Liver (tissue), 9 donors: ENCODE data around the gene TMEM163. TPM values are rescaled to one million over a fixed set of nuclear protein-coding genes. Genes with fewer than 3 reads are reported as not detected.

Experiments used
- DNase-seq: peaks from one replicate; pipeline ENCODE4 v3.0.0-alpha.2; 2017; ENCODE audit warnings: low spot score
- H3K27ac ChIP-seq, 2 donors: one replicate each; pipeline ENCODE4 v1.7.0; 2013; ENCODE audit warnings: inconsistent platforms in 2 of 2, low read length in 2 of 2, control low read depth in 1 of 2, low read depth in 1 of 2, mild to moderate bottlenecking in 1 of 2
- H3K27me3 ChIP-seq, 4 donors: one replicate each; pipeline versions ENCODE4 v1.6.1 to v1.7.0; 2013; ENCODE audit warnings: low read length in 3 of 4, inconsistent platforms in 1 of 4, mild to moderate bottlenecking in 1 of 4, moderate library complexity in 1 of 4; ENCODE audit not compliant: control insufficient read depth in 4 of 4, insufficient read depth in 4 of 4
- H3K36me3 ChIP-seq, 4 donors: one replicate each; pipeline versions ENCODE4 v1.6.1 to v1.7.0; 2013; ENCODE audit warnings: low read length in 3 of 4, mild to moderate bottlenecking in 3 of 4, low read depth in 1 of 4, moderate library complexity in 1 of 4; ENCODE audit not compliant: control insufficient read depth in 4 of 4, insufficient read depth in 3 of 4
- H3K4me1 ChIP-seq, 4 donors: one replicate each; pipeline versions ENCODE4 v1.6.1 to v1.7.0; 2013; ENCODE audit warnings: low read length in 3 of 4, mild to moderate bottlenecking in 3 of 4, moderate library complexity in 1 of 4; ENCODE audit not compliant: control insufficient read depth in 4 of 4, insufficient read depth in 4 of 4
- H3K4me3 ChIP-seq, 3 donors: one replicate each; pipeline versions ENCODE4 v1.6.1 to v1.7.0; 2013; ENCODE audit warnings: low read length in 3 of 3, control low read depth in 1 of 3, low read depth in 1 of 3, mild to moderate bottlenecking in 1 of 3
- H3K9ac ChIP-seq, 2 donors: one replicate each; pipeline ENCODE4 v1.7.0; 2013; ENCODE audit warnings: low read length in 2 of 2, mild to moderate bottlenecking in 2 of 2, moderate library complexity in 2 of 2, control low read depth in 1 of 2, low read depth in 1 of 2
- H3K9me3 ChIP-seq, 4 donors: one replicate each; pipeline versions ENCODE4 v1.6.1 to v1.7.0; 2013; ENCODE audit warnings: low read length in 3 of 4; ENCODE audit not compliant: control insufficient read depth in 4 of 4
- EGR1 ChIP-seq, 2 donors: IDR thresholded peaks; 2 replicates each; pipeline ENCODE4 v1.6.1; 2016 to 2018; ENCODE audit warnings: antibody characterized with exemption in 2 of 2, low read depth in 2 of 2
- HNF4A ChIP-seq, 2 donors: conservative IDR thresholded peaks; 2 replicates each; pipeline ENCODE4 v1.6.1; 2016; ENCODE audit warnings: antibody characterized with exemption in 2 of 2, mild to moderate bottlenecking in 2 of 2
- HNF4G ChIP-seq: IDR thresholded peaks from 2 replicates; pipeline ENCODE4 v1.6.1; 2016; ENCODE audit warnings: antibody characterized with exemption
- RAD21 ChIP-seq, 2 donors: IDR thresholded peaks; 2 replicates each; pipeline ENCODE4 v1.6.1; 2016; ENCODE audit warnings: antibody characterized with exemption in 2 of 2, mild to moderate bottlenecking in 2 of 2
- SP1 ChIP-seq: IDR thresholded peaks from 2 replicates; pipeline ENCODE4 v1.6.1; 2018; ENCODE audit warnings: antibody characterized with exemption, mild to moderate bottlenecking
- WGBS: extraction: QIAGEN DNeasy Blood & Tissue Kit; methylation state at CpG from one replicate; pipeline ENCODE4 v1.1.7; 2013; 5-methylcytosine and 5-hydroxymethylcytosine counted together
- polyA plus RNA-seq, 2 donors: library from polyadenylated mRNA; stranded (reverse) in 1 of 2; unstranded in 1 of 2; fragments of 200-250 nt in 1 of 2; fragments of >200 nt in 1 of 2; fragmentation: Nextera tagmentation in 1 of 2; extraction: Ambion mirVana in 1 of 2; gene quantifications; one replicate each; pipeline versions ENCODE4 v1.2.1 to v1.2.3, GENCODE V29; 2013 to 2015
- total RNA-seq, 2 donors: library from RNA; depleted of rRNA; stranded (reverse); fragments of >200 nt; gene quantifications; one replicate each; pipeline ENCODE4 v1.2.3, GENCODE V29; 2014
- TF ChIP-seq, protein P1 (sequence below): IDR thresholded peaks from 2 replicates; pipeline ENCODE4 v1.6.1; 2016; ENCODE audit warnings: antibody characterized with exemption
- TF ChIP-seq, protein P2 (sequence below): fragments of 150-350 bp; IDR thresholded peaks from 2 replicates; pipeline ENCODE4 v1.5.1; 2017; ENCODE audit warnings: improper control_type of control experiment, low read depth, low read length; ENCODE audit not compliant: missing input control
- TF ChIP-seq, protein P3 (sequence below): IDR thresholded peaks from 2 replicates; pipeline ENCODE4 v1.6.1; 2016; ENCODE audit warnings: antibody characterized with exemption, mild to moderate bottlenecking
- donor health status: healthy.
- donor health status: healthy.
- donor health status: healthy.
- donor health status: healthy.
- donor health status: healthy.

The TMEM163 gene
- total and polyA plus RNA-seq, 4 donors, result 0.08 to 0.48 (median 0.25) TPM

DNA sequence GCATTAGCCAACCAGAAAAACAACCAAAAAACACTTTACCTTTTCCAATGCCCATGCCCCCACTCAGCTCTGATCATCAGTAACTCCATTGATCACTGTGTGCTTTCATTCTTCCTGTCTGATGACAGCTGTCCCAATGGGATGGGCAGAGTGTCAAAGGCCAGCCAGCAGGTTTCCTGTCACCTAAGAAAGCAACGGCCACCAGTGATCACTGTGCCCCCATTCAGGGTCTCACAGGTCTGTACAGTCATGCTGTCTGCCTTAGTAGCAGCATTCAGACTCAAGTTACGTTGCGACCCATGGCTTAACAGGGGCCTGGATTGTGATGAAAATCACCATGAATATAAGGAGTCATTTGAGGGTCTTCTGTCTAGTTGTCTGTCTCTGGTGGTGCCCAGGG, 280.4 kb downstream of the TMEM163 start (continued):
- TF ChIP-seq, protein P1, sequence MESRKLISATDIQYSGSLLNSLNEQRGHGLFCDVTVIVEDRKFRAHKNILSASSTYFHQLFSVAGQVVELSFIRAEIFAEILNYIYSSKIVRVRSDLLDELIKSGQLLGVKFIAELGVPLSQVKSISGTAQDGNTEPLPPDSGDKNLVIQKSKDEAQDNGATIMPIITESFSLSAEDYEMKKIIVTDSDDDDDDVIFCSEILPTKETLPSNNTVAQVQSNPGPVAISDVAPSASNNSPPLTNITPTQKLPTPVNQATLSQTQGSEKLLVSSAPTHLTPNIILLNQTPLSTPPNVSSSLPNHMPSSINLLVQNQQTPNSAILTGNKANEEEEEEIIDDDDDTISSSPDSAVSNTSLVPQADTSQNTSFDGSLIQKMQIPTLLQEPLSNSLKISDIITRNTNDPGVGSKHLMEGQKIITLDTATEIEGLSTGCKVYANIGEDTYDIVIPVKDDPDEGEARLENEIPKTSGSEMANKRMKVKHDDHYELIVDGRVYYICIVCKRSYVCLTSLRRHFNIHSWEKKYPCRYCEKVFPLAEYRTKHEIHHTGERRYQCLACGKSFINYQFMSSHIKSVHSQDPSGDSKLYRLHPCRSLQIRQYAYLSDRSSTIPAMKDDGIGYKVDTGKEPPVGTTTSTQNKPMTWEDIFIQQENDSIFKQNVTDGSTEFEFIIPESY, result no peak
- no peak for TF ChIP-seq EGR1 (IDR thresholded peaks at IDR 0.05; ENCODE audit: low read depth in 2 of 2)

DNA sequence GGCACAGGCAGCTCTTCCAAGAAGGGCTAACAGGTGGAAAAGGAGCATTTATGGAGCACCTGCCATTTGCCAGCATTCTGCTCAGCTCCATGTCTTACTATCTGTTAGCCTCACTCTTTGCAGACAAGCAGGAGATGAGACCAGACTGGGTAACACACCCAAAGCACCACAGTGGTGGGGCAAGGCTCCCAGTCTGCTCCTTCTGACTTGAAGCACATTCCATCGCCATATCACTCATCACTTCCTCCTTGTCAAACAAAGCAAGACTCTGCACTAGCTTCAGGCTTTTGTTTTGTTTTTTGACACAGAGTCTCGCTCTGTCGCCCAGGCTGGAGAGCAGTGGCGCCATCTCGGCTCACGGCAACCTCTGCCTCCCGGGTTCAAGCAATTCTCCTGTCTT, 282.1 kb downstream of the TMEM163 start:
- no peak overlapping the region for H3K9ac ChIP-seq
- no peak overlapping the region for H3K27ac ChIP-seq
- H3K4me1 ChIP-seq, result peaks cover 4 to 29% (median 25%) of the 10 kb centered on the region in 4 donors
- H3K9me3 ChIP-seq, result no peaks in the 10 kb centered on the region
- WGBS, result 93% methylated on average over 7 of the region's 7 CpGs
- no peaks in the 10 kb centered on the region for H3K27me3 ChIP-seq
- no peak for DNase-seq
- no peak overlapping the region for H3K4me3 ChIP-seq
- no peak for TF ChIP-seq SP1
- TF ChIP-seq, protein P2, sequence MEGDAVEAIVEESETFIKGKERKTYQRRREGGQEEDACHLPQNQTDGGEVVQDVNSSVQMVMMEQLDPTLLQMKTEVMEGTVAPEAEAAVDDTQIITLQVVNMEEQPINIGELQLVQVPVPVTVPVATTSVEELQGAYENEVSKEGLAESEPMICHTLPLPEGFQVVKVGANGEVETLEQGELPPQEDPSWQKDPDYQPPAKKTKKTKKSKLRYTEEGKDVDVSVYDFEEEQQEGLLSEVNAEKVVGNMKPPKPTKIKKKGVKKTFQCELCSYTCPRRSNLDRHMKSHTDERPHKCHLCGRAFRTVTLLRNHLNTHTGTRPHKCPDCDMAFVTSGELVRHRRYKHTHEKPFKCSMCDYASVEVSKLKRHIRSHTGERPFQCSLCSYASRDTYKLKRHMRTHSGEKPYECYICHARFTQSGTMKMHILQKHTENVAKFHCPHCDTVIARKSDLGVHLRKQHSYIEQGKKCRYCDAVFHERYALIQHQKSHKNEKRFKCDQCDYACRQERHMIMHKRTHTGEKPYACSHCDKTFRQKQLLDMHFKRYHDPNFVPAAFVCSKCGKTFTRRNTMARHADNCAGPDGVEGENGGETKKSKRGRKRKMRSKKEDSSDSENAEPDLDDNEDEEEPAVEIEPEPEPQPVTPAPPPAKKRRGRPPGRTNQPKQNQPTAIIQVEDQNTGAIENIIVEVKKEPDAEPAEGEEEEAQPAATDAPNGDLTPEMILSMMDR, result no peak
- TF ChIP-seq HNF4A (conservative IDR thresholded peaks at IDR 0.05), result no peak
- TF ChIP-seq, protein P3, sequence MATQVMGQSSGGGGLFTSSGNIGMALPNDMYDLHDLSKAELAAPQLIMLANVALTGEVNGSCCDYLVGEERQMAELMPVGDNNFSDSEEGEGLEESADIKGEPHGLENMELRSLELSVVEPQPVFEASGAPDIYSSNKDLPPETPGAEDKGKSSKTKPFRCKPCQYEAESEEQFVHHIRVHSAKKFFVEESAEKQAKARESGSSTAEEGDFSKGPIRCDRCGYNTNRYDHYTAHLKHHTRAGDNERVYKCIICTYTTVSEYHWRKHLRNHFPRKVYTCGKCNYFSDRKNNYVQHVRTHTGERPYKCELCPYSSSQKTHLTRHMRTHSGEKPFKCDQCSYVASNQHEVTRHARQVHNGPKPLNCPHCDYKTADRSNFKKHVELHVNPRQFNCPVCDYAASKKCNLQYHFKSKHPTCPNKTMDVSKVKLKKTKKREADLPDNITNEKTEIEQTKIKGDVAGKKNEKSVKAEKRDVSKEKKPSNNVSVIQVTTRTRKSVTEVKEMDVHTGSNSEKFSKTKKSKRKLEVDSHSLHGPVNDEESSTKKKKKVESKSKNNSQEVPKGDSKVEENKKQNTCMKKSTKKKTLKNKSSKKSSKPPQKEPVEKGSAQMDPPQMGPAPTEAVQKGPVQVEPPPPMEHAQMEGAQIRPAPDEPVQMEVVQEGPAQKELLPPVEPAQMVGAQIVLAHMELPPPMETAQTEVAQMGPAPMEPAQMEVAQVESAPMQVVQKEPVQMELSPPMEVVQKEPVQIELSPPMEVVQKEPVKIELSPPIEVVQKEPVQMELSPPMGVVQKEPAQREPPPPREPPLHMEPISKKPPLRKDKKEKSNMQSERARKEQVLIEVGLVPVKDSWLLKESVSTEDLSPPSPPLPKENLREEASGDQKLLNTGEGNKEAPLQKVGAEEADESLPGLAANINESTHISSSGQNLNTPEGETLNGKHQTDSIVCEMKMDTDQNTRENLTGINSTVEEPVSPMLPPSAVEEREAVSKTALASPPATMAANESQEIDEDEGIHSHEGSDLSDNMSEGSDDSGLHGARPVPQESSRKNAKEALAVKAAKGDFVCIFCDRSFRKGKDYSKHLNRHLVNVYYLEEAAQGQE, result no peak
- peaks cover 0 to 5% (median 0%) of the 10 kb centered on the region in 4 donors for H3K36me3 ChIP-seq

DNA sequence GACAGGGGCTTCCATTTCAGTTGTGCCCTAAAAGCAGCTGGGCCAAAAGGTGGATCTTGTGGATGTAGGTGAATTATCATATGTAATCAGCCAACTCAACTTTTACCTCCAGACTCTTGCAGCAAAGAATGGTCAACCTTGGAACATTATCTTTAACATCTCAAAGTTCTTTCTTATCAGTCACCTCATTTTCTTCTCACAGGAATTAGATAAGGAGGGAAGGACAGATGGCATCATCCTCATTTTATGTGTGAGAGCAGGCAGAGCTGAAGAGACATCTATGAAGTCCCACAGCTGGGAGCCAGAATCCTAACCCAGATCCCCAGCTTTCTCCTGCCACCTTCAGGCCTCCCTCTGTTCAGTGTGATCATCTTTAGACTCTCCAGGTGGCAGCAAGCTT, 282.9 kb downstream of the TMEM163 start:
- Histone ChIP-seq H3K27ac (no peak overlapping the region), H3K27me3 (no peaks in the 10 kb centered on the region), H3K9me3 (no peaks in the 10 kb centered on the region), H3K9ac (no peak overlapping the region), H3K36me3 (peaks cover 0 to 5% (median 0%) of the 10 kb centered on the region in 4 donors), H3K4me1 (peaks cover 6 to 35% (median 32%) of the 10 kb centered on the region in 4 donors), H3K4me3 (no peak overlapping the region)
- DNase-seq, result no peak
- no peak for TF ChIP-seq HNF4G
- peak; percentile 24 to 33 for TF ChIP-seq RAD21 (IDR thresholded peaks at IDR 0.05)

DNA sequence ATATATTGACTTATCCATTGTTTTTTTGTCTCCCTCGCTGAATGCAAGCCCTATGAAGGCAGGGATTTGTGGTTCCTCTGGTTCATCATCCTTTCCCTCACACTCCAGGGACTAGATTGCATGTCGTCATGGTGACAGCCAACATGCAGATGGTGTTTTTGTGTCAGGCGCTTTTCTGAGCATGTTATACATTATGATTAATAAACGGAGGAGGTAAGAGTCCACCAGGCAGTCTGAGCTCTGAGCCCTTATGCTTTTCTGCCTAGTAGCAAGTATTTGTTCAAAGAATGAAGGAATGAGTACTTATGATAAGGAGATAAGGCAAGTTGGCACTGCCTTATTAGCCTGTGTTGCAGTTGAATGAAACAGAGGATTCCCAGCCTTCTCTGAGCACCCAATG, 283.3 kb downstream of the TMEM163 start:
- no peak for DNase-seq
- Histone ChIP-seq H3K27ac (no peak overlapping the region), H3K9me3 (no peaks in the 10 kb centered on the region), H3K27me3 (no peaks in the 10 kb centered on the region), H3K36me3 (peaks cover 0 to 5% (median 0%) of the 10 kb centered on the region in 4 donors), H3K4me3 (no peak overlapping the region), H3K9ac (no peak overlapping the region), H3K4me1 (peaks cover 6 to 35% (median 32%) of the 10 kb centered on the region in 4 donors)
- no peak for TF ChIP-seq SP1
- WGBS, result 97% methylated on average over 4 of the region's 4 CpGs
